LNCAP (cell line): ENCODE results near the gene DCLRE1C.

Source experiments
- TF ChIP-seq, protein P1 (sequence below): fragments of 450-650 bp; IDR thresholded peaks from 2 replicates; pipeline ENCODE4 v1.5.1; 2017; ENCODE audit warnings: mild to moderate bottlenecking

The DCLRE1C gene

DNA sequence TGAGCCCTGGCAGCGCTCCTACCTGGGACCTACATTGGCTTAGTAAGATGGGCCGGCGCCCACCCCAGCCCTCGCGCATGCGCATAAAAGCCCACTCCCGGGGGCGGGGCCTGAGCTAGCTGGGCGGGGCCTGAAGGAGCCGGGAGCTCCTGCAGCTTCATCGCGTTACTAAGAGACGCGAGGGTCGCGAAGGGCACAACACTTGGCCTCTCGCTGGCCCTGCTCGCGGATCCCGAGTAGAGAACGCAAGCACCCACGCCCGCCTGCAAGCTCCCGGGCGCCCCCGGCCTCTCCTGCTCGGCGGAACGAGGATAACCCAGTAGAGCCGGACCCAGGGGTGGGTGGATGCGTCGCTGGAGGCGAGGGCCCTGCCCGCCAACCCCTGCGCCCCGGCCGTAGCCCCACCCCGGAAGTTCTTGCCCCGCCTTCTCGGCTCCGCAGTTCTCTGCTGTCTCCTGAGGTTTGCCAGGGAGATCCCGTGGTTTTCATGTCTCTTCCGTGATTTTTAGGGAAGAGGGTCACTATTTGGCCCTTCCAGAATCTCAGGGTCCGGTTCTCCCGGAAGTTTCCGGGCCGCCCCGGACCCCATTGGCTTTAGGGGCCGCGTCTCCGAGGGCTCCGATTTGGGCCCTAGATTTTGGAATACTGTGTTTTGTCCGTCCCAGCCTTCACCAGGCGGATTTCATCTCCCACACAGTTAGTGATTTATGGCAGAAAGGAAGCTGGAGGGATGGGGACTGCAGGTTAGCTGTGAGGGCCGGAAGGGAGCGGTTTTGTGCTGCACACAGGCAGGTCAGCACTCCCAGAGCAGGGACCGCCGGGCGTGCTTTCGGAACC lies 5.5 kb upstream of the DCLRE1C start, which contains the start of gene MEIG1:
Gene MEIG1 (plus strand): TSS at position 168 of the 837 bp plus-strand sequence. CDS start 7,081 bp downstream, outside the sequence.
- TF ChIP-seq, protein P1, sequence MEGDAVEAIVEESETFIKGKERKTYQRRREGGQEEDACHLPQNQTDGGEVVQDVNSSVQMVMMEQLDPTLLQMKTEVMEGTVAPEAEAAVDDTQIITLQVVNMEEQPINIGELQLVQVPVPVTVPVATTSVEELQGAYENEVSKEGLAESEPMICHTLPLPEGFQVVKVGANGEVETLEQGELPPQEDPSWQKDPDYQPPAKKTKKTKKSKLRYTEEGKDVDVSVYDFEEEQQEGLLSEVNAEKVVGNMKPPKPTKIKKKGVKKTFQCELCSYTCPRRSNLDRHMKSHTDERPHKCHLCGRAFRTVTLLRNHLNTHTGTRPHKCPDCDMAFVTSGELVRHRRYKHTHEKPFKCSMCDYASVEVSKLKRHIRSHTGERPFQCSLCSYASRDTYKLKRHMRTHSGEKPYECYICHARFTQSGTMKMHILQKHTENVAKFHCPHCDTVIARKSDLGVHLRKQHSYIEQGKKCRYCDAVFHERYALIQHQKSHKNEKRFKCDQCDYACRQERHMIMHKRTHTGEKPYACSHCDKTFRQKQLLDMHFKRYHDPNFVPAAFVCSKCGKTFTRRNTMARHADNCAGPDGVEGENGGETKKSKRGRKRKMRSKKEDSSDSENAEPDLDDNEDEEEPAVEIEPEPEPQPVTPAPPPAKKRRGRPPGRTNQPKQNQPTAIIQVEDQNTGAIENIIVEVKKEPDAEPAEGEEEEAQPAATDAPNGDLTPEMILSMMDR: no peak

DNA sequence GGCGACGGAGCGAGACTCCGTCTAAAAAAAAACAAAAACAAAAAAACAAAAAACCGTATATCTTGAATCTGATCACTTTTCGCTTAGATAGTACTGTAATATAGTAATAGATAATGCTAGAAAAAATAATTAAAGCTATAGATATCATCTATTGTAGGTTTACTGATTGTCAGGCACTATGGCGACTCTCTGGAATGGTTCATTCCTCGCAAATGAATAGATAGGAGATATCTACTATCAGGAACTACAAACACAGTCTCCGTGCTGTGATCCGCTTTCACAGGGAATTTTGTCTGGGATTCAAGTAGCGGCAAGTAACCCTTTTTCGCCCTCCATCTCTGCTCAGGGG lies 5.0 kb upstream of the DCLRE1C start:
- TF ChIP-seq, protein P1: no peak

DNA sequence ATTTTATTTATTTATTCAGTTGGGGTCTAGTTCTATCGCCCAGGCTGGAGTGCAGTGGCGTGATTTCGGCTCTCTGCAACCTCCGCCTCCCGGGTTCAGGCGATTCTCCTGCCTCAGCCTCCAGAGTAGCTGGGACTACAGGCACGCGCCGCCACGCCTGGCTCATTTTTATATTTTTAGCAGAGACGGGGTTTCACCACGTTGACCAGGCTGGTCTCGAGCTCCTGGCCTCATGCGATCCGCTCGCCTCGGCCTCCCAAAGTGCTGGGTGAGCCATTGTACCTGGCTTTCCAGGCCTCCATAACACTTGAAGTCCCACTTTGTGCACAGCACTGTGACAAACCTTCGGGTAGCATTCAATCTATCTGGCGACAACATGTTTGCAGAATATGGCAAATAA lies 1.0 kb upstream of the DCLRE1C start:
- TF ChIP-seq, protein P1: no peak

DNA sequence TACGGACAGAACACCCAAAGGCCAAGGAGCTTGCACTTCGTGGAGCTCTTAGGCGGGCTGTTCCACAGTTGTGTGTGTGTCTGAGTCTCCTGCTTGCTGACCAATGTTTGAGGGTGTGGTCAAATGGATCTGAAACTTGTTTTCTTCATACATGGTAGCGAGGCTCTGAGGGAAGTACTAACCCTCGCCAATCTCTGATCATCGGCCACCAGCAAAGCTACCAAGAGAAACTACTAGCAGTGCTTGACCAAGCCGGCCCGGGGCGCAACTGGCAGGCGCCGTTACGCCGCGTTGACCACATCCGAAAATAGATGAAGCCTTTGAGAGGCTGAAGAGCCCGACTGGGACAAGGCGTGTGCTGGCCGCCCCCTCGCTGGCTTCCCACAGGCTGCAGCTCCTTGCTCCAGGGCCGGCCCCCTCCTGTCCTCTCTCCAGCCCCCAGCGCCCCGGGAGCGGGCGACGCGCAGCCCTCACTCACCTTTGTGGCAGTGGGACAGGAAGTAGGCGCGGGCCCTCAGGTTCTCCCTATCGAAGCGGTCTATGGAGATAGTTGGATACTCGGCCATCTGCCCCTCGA lies 384 bp downstream of the DCLRE1C start:
- TF ChIP-seq, protein P1: peak; percentile 22; the same call in 1 of the 2 replicates

DNA sequence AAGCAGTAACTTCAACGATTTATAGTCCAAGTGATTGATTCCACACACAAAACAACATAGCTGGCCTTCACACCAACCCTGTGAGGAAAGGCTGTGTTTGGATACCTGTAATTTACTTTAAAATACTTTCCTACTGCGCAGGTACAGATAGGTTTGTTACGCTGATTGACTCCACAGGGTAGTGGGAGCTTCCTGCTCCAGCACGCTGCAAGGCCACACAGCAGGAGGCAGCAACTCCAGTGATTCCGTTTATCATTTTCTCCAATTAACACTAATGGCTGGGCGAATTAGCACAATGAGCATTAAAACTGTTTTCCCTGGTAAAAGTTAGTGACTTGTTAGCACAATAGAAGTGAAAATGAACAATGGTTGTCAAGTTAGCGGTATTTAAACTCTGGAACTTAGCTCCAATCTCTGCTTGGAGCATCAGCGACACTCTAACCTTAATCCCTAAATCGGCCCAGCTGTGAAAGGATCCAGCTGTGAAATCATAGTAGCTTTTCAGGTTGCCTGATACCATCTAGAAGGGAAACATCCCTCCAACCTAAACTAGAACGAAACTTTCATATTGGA lies 959 bp downstream of the DCLRE1C start:
- TF ChIP-seq, protein P1: no peak

DNA sequence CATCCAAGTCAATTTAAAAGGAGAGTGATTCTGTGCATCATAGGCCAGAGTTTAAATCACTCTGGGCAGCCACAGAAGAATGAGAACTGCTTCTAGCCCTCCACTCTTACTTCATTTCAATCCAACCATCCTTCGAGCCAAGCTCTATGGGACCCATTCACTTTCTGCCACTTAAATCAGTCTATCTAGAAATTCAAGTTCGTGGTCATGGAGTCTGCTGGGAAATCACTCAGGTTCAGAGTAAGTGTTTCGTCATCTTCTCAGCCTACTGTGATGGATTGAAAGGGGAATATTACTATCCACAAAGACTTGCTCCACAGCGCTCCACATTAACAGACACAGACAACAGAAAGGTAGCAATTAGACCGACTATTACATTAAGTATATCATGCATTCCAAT lies 4.6 kb downstream of the DCLRE1C start:
- TF ChIP-seq, protein P1: no peak

DNA sequence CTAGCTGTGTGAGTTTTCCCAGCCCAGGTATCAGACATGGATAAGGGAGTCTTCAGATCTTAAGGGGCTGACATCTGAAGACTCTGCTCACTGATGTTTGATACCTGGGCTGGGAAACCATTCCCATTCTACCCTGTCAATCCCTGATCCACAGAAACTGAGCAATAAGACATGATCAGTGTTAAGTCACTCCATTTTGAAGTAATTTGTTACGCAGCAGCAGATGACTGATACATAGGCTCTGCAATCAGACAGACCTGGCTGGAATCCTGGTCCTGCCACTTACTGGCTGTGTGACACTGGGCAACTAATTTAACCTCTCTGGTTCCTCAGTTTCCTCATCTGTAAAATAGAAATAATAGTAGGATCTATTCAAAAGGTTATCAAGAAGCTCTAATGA lies 6.6 kb downstream of the DCLRE1C start:
- TF ChIP-seq, protein P1: no peak
